Anterior cingulate cortex (tissue), 58 donors: ENCODE measurements around the gene GREB1.
"Not testable (repeated sequence)": the region's sequence is repeated elsewhere in the genome, so short reads cannot be mapped to it uniquely, and the experiment has no call there.

Source experiments
- DNase-seq, 58 donors: peaks; one replicate each; lab custom pipeline; 2025; lab: John Stamatoyannopoulos, UW

The GREB1 gene

DNA sequence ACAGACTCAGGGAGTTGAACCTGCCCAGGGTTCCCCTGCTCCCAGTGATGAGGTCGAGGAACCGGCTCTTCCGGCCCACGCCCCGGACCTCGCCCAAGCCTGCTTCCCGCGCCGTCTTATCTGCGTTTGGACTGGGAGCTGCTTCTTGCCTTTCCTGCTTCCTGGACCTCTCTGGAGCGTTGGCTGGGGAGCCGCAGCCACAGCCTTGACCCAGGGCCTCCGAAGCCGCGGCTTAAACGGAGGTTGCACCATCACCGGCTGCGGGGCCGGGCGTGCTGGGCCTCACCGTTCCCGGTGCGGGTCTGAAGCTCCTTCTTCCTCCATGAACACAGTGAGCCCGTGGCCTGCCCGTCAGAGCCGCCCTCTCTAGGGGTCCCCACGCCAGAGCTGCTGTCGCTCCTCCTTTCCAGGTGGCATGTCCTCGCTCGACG, 122.8 kb downstream of the GREB1 start:
- no peak for DNase-seq

DNA sequence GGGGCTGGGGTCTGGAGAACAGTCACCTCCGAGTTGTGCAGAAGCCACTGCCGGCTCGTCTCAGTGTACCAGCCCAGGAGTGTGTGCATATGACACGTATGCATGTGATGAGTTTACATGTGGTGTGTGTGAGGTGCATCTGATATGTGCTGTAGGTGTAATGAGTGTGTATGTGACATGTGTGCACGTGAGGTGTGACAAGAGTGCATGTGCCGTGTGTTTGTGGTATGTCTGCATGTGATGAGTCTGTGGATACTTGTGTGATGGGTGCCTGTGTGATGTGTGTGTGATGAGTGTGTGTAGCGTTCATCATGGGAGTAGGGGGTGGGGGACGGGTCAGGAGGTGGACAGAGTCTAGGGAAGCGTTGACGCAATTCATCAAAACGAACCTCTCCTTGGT, 123.3 kb downstream of the GREB1 start:
- no peak for DNase-seq

DNA sequence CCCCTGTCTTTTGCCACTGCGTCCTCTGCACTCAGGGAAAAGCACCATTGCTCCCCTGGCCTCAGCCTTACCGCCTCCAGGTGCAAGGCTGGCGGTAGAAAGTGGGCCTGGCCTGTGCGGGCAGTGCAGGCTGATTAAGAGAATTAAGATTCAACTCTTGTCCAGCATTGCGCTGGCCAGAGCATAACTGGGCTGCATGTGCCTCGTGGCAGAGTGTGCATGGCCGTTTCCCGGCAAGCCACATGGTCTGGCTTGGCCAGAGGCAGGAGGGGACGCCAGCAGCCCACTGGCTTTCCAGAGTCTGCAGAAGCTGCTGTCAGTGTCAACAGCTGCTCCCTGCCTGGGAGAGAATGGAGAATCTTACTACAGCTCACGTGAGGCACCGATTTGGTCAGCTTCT, 123.8 kb downstream of the GREB1 start:
- peak in 37 of 58 donors; percentile 12 to 72 (median 40) for DNase-seq

DNA sequence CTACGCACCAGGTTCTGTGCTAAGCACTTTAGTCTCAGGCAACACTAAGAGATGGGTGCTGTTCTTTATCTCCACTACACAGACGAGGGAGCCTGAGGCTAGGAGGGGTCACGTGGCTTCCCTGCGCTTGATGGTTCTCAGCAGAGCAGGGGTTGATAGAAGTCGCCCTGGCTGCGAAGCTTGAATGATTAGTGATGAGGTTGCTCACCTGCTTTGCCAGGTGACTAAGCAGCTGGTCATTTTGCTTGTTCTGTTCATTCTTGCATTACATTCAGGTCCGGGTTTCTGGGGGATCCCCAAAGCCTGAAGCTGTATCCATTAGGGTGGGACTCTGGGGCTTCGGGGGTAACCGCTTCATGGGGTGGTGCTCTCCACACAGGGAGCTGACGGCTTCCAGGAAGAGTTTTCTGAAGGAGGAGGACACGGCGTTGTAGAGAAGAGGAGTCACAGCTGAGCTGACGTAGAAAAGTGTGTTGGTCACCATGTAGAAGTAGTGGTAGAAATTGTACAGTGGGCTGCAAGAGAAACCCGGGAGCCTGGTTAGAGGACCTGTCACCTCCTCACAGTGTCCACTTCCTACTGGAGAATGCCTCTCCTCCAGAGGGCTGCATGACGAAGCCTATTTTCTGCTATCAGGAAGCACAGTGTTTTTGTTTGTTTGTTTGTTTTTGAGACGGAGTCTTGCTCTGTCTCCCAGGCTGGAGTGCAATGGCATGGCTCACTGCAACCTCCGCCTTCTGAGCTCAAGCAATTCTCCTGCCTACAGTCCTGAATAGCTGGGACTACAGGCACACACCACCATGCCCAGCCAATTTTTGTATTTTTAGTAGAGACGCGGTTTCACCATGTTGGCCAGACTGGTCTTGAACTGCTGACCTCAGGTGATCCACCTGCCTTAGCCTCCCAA, 124.6 kb downstream of the GREB1 start:
- no peak for DNase-seq

DNA sequence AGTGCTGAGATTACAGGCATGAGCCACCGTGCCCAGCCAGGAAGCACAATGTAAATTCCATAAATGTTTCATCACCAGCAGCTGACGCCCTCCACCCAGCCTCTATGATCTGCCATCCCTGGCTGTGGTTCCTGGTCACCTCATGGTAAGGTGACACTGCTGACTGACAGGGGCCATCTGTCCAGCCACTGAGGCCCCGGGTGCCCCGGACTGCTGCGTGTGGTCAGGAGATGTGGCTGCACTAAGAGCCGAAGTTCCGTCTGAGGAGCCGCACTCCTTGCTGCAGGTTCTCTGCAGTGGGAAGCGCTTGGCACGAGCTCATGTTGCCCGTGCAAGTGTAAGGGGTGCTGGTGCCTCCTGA, 125.2 kb downstream of the GREB1 start:
- no peak for DNase-seq

DNA sequence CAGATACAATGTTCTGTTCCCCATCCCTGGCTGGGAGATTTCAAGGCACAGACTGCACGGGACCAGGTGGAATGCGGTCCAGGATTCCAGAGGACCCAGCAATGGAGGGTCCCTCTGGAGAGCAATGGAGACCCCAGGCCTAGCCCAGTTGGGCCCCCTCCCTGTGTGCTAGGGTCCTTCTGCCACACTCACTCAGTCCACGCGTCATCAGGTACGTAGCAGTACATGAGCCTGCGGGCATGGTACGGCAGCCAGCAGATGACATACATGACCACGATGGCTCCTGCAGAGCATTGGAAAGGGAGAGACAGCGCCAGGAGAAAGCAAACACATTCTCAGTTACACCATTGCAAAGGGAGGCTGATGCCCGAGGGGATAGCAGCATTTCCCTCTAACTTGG, 126.0 kb downstream of the GREB1 start:
- DNase-seq: no peak

DNA sequence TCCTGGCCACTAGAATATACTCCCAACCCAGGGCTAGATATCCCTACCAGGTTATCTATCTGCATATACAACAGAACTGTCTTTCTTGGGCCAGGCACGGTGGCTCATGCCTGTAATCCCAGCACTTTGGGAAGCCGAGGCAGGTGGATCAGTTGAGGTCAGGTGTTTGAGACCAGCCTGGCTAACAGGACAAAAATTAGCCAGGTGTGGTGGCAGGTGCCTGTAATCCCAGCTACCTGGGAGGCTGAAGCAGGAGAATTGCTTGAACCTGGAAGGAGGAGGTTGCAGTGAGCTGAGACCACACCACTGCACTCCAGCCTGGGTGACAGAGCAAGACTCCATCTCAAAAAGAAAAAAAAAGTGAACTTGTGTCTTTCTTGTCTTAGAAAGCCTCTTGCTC, 126.6 kb downstream of the GREB1 start:
- DNase-seq: not testable (repeated sequence)

DNA sequence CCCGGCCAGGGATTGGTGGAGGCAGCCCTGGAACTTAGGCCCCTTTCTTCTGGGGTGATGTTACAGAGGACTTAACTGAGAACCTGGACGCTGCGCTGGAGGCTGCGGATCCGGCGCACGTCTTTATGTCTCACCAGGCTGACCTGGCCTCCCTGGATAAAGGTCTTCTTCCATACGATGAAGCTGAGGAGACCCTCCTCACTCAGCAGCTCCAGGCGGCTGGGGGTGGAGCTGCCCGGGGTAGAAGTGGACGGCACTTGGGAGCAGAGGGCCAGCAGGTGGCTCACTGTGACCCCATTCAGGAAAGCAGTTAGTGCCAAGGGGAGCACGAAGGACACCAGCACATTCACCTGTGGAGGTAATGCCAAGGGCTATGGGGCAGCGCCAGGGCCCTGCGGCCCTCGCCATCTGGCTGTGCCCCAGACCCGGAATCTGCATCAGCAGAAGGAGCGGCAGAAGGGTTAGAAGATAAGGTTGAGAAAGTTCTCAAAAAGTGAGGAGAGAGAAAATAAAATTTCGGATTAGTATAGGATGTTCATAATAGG, 128.1 kb downstream of the GREB1 start:
- no peak for DNase-seq

DNA sequence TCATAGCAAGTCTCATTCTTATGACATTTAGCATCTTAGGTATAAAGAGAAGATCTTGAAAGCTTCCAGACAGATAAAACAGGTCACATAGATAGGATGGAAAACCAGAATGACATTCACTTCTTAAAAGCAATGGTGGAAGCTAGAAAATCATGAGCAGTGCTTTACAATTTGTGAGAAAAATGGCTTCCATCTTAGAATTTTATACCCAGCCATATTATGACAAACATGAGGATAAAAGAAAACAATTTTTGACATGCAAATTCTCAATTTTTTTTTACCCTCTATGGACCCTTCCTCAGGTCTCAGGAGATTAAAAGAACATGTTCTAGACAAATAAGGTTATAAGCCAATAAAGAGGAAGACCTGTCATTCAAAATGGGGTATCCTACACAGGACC, 129.0 kb downstream of the GREB1 start:
- no peak for DNase-seq

DNA sequence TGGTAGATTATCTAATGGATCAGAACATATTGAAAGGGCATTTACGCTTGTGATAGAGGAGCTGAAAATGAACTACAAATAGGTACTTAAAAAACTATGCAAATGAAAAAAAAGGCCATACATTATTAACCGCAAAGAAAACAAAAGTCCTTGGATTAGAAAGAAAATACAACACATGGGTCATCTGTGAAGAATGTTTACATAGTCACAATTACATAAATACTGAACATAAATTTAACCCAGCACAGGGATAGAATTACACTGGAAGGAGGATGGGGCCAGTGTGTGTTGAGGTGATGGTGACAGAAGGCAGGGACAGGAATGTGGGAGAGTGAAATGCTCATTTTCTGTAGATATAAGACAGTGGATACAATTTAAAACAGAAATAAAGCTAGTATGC, 129.6 kb downstream of the GREB1 start:
- DNase-seq: no peak

DNA sequence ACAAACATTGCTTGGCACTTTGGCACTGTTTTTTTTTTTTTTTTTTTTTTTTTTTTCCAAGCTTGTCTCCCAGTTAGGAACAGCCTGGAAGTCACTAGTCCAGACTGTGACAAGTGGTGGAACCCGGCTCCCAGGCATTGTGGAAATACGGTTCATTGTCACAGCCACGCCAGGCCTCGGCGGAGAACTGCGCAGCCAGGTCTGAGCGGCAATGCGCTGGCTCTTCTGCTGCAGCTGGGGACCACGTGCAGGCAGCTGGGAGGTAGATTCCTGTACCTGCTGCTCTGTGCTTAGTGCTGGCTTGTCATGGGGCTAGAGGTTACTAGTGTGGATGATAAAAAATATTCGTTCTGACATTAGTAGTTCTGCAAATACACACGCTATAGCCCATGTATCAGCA, 131.2 kb downstream of the GREB1 start:
- no peak for DNase-seq

DNA sequence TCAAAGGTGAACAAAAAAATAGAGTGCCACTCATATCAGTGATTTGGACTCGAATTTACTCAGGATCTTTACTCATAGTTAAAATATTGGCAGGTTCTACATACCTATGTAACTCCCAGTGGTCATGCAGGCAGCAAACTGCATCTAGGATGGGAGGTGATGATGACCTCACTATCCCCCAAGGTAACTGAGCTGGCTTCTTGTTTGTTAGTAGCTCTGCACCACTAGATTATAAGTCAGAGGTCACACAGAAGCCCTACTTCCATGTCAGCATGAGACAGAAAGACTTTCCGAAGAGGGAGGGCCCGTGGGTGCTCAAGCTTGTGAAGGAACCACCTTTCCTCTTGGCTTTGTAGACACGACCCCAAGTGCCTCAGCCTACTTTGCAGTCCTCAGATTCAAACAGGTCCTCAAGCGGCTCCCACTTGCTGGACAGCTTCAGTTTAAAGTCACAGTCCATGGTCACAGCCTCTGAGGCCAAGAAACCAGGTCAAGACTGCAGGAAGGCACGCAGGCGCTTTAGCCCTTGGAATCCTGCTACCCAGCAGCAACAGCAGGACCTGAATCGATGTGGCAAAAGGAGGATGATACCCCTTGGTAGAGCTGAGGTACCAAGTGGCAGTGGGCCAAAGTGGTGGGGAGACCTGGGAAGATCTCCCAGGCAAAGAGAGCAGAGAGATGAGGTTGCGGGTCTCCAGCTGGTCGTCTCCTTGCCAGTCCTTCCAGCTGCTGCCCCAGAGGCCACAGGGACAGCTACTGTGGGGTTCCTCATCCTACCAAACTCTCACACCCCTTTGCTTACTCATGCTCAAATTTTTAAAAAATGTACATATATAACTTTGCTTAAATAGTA, 131.9 kb downstream of the GREB1 start:
- no peak for DNase-seq

DNA sequence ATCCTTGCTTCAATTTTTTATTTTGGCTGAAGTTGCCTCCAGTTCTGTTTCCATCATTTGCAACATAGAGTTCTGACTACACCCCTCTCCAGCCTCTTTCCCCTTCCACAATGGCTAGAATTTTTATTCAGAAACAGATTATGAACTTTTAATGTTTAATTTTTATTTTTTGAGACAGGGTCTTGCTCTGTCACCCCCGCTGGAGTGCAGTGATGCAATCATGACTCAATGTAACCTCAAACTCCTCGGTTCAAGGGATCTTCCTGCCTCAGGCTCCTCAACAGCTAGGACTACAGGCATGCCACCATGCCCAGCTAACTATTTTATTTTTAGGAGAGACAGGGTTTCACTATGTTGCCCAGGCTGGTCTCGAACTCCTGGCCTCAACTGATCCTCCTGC, 133.3 kb downstream of the GREB1 start:
- DNase-seq: no peak

DNA sequence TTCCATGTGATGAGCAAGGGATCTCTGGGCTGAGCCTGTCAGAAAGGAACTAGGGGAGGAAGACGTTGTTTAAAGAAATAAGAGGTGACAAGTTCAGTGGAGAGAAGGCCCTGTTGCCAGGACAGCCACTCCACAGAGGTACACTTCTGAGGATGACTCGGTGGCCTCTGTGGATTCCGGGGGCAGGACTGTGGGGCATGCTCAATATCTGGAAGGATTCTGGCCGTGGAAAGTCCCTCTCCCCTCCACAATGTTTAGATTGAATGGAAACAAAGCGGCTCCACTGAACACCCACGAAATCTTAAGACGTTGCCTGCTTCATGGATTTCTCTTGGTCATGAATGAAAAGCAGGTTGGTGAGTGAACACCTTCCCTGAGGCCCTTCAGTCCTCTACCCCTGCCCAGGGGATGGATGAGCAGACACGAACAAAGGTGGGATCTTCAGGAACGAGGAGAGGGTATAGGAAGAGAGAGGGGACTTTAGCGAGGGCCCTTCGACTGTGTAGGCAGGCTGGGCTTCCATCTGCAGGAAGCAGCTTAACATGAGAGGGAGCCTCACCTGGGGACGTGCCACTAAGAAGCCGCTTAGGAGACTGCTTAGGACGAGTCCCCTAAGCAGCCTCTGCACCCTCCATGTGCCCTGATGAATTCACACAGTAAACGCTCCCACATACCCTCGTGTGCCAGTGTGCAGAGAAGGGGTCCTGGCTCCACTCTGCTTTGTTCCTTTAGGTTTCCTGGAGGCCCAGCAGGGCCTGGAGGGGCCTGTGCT, 134.2 kb downstream of the GREB1 start:
- no peak for DNase-seq

DNA sequence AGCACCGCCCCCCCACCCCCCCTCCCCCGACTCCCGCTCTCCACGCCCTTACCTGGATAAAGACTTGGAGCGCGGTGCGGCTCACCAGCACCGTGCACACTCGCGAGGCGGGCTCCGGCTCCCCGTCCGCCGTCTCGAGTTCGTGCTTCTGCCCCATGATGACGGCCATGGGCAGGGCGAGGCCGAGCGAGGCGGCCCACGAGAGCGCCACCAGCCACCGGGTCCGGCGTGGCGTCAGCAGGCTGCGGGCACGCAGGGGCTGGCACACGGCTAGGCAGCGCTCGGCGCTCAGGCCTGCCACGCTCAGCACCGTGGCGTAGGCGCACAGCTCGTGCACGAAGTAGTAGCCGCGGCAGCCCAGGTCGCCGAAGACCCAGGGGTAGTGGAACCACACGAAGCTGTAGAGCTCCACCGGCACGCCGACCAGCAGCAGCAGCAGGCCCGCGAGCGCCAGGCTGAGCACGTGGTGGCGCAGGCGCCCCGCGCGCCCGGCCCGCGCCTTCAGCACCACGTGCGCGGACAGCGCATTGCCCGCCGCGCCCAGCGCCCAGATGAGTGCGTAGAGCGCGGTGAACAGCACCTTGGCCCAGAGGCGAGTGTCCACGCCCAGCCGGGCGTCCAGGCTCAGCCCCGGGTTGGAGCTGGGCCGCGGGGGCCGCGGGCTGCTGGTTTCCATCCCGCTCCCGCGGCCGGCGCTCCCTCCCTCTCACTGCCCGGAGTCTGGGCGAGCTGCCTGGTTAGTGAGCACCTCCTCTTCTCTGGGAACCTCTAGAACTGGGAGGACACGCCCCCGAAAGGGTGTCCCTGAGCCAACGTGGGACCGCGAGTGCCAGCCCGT, 135.8 kb downstream of the GREB1 start, which contains the start of gene NTSR2:
Gene NTSR2, minus strand, starts transcription at position 742 of the 838 bp plus-strand sequence. Its CDS starts 66 bp downstream, at position 676.
- peak in 52 of 58 donors; percentile 28 to 90 (median 69) for DNase-seq

DNA sequence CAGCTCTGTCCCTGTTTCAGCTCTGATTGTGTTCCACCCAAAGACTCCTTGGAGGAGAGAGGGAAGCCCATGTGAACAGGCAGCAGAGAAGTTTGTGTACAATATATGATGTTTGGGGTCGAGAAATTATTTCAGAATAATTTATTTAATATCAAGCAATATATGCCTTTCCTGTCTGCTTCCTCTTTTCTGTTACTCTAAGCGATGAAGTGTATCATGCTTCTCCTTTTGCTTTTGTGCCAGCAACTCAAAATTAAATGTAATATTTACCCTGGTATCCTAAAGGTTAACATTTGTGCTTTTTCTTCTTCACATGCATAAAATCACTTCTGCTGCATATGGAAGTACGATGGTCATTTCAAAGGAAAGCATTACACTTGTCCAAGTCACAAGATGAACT, 138.6 kb downstream of the GREB1 start:
- DNase-seq: no peak

DNA sequence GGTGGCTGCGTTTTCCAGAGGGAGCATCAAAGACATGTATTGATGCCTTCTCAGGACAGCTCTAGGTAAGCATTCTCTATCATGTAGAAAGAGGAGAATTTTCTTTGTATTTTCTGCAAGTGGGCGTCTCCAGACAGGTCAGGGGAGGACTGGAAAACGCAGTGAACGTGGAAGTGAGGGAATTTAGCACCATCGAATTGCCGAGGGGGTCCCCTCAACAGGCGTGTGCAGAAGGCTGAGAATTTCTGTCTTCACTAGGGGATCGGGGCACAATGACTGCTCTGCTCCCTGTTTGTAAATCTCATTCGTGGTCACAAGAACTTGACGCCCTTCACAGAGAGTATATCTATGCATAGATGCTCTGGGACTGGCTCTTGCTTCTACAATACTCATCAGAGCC, 141.1 kb downstream of the GREB1 start:
- no peak for DNase-seq

DNA sequence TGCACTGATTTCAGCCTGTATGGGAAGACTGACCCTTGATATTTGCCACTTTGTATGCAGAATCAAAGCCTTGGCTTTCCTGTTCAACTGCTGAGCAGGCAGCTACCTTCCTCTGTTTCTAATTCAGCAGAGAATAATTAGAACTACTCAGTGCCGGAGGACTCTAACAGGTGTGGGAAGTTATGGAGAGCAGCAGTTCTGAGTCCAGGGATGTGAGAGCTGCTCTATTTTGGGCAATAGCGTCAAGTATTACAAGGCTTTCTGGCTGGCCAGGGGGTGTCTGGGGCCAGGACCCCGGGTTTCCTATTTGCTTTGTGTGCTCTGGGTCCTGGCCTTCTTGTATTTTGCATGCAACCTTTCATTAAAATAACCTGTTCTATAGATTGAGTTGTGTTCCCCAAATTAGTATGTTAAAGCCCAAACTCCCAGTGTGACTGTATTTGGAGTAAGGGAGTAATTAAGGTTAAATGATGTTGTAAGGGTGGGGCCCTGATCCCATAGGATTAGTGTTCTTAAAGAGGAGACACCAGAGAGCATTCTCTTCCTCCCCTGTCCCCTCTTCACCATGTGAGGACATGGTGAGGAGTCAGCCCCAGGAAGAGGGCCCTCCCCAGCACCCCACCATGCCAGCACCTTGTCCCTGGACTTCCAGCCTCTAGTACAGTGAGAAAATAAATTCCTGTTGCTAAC, 141.7 kb downstream of the GREB1 start:
- DNase-seq: no peak

DNA sequence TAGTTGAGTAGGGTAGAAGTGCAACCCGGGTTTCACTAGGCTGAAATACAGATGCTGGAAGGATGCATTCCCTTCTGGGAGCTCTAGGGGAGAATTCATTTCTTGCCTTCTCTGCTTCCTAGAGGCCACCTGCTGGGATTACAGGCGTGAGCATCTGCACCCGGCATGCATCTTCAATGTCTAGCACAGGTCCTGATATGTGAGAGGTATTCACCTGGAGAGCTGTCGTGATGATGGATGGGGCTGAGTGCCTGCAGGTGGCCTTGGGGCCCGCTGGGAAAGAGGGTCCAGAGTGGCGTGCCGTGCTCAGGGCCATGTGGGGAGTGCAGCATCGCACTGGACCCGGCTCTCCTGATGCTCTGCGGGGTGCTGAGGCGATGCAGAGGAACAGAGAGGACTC, 142.8 kb downstream of the GREB1 start:
- DNase-seq: no peak
